Kidney (tissue), 14 donors: Measurements from ENCODE around the gene STK38L. TPM values are rescaled to one million over a fixed set of nuclear protein-coding genes. Genes with fewer than 3 reads are reported as not detected.

Experiments used
- DNase-seq, 5 donors: peaks; one replicate each; pipeline ENCODE4 v3.0.0-alpha.2; 2013 to 2020
- FAIRE-seq: peaks from 2 replicates; lab custom pipeline; 2012; peaks lifted over from hg19 to GRCh38; lab: Jason Lieb, UNC
- H3K27ac ChIP-seq, 2 donors: one replicate each; pipeline ENCODE4 v1.7.0; 2013; ENCODE audit warnings: low read depth in 2 of 2, low read length in 2 of 2, inconsistent platforms in 1 of 2
- H3K27me3 ChIP-seq: one replicate; pipeline ENCODE4 v1.7.1; 2013; ENCODE audit warnings: low read length, inconsistent platforms; ENCODE audit not compliant: control insufficient read depth, insufficient read depth
- H3K36me3 ChIP-seq, 3 donors: one replicate each; pipeline versions ENCODE4 v1.7.0 to v1.7.1; 2013; ENCODE audit warnings: low read length in 3 of 3, control low read depth in 1 of 3, inconsistent platforms in 1 of 3; ENCODE audit not compliant: insufficient read depth in 3 of 3, control insufficient read depth in 2 of 3
- H3K4me1 ChIP-seq, 3 donors: one replicate each; pipeline versions ENCODE4 v1.7.0 to v1.7.1; 2013; ENCODE audit warnings: low read length in 3 of 3, inconsistent platforms in 1 of 3, low read depth in 1 of 3; ENCODE audit not compliant: control insufficient read depth in 2 of 3, insufficient read depth in 2 of 3
- H3K4me3 ChIP-seq, 3 donors: one replicate each; pipeline versions ENCODE4 v1.7.0 to v1.8.1; 2013; ENCODE audit warnings: low read length in 3 of 3, control low read depth in 1 of 3, inconsistent platforms in 1 of 3
- H3K9ac ChIP-seq, 3 donors: one replicate each; pipeline versions ENCODE4 v1.7.0 to v1.7.1; 2013; ENCODE audit warnings: low read length in 3 of 3, control low read depth in 1 of 3, inconsistent platforms in 1 of 3
- H3K9me3 ChIP-seq, 3 donors: one replicate each; pipeline versions ENCODE4 v1.7.0 to v1.7.1; 2013; ENCODE audit warnings: low read length in 3 of 3, control low read depth in 1 of 3, inconsistent platforms in 1 of 3; ENCODE audit not compliant: control insufficient read depth in 2 of 3, insufficient read depth in 1 of 3
- intact Hi-C: fragments of 100-400 bp; cut with DNase I; formaldehyde crosslinking; loops from one replicate; pipeline ENCODE4 v1.11.1; 2022
- polyA plus RNA-seq: library from polyadenylated mRNA; stranded (reverse); fragments of 350-450 nt; fragmentation: Illumina TruSeq; extraction: RNeasy Lipid Tissue Mini Kit (QIAGEN cat#74804); gene quantifications from one replicate; pipeline ENCODE4 v1.2.3, GENCODE V29; 2014; ENCODE audit warnings: low read depth, low replicate concordance; ENCODE audit not compliant: insufficient read depth
- total RNA-seq: library from RNA; stranded (reverse); fragmentation: NEBNext Ultra II Directional; extraction: Animal tissue kit (Norgen Biotek cat#: 25700); gene quantifications from one replicate; pipeline ENCODE4 v1.2.1, GENCODE V29; 2021
- TF ChIP-seq, protein P1 (sequence below): IDR thresholded peaks from 3 replicates; pipeline ENCODE4 v1.5.1; 2012; ENCODE audit warnings: mild to moderate bottlenecking, moderate library complexity, borderline replicate concordance; ENCODE audit not compliant: insufficient read depth; ENCODE audit errors: extremely low read depth
- donor health status: control.
- donor health status: control.
- donor health status: control.
- donor health status: control.
- donor health status: control.
- donor health status: DM: yes; HTN: yes; CAD: no.
- donor health status: Normal renal cell carcinoma (clear cell type).

The STK38L gene
- total and polyA plus RNA-seq, 2 donors from 2014 or later = 5.2 to 43.6 TPM

- TF ChIP-seq, protein P1, sequence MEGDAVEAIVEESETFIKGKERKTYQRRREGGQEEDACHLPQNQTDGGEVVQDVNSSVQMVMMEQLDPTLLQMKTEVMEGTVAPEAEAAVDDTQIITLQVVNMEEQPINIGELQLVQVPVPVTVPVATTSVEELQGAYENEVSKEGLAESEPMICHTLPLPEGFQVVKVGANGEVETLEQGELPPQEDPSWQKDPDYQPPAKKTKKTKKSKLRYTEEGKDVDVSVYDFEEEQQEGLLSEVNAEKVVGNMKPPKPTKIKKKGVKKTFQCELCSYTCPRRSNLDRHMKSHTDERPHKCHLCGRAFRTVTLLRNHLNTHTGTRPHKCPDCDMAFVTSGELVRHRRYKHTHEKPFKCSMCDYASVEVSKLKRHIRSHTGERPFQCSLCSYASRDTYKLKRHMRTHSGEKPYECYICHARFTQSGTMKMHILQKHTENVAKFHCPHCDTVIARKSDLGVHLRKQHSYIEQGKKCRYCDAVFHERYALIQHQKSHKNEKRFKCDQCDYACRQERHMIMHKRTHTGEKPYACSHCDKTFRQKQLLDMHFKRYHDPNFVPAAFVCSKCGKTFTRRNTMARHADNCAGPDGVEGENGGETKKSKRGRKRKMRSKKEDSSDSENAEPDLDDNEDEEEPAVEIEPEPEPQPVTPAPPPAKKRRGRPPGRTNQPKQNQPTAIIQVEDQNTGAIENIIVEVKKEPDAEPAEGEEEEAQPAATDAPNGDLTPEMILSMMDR = no peak
- Histone ChIP-seq H3K27ac (peak overlapping the region in 1 of 2 donors; percentile 77), H3K4me3 (no peak overlapping the region), H3K36me3 (no peaks in the 10 kb centered on the region), H3K9me3 (no peaks in the 10 kb centered on the region), H3K4me1 (peaks cover 3 to 7% (median 7%) of the 10 kb centered on the region in 3 donors), H3K27me3 (no peaks in the 10 kb centered on the region), H3K9ac (no peak overlapping the region)
- intact Hi-C loops = no loop called here
- FAIRE-seq (no peak), DNase-seq (no peak)
Observed at GRCh38 chr12:27285403-27285802, 41.3 kb downstream of the STK38L start.

GRCh38 chr12:27289414-27289813, 45.3 kb downstream of the STK38L start:
- no peak overlapping the region for H3K27ac ChIP-seq
- no peak for DNase-seq
- TF ChIP-seq, protein P1 = no peak
- intact Hi-C loops = no loop called here
- no peak overlapping the region for H3K4me3 ChIP-seq
- H3K4me1 ChIP-seq = peaks cover 3 to 38% (median 17%) of the 10 kb centered on the region in 3 donors
- H3K36me3 ChIP-seq = no peaks in the 10 kb centered on the region
- no peak for FAIRE-seq
- H3K27me3 ChIP-seq = no peaks in the 10 kb centered on the region
- no peaks in the 10 kb centered on the region for H3K9me3 ChIP-seq
- H3K9ac ChIP-seq = no peak overlapping the region

- Histone ChIP-seq H3K27ac (peak overlapping the region; percentile 9 to 26), H3K9ac (no peak overlapping the region), H3K9me3 (no peaks in the 10 kb centered on the region), H3K27me3 (no peaks in the 10 kb centered on the region), H3K36me3 (no peaks in the 10 kb centered on the region), H3K4me3 (no peak overlapping the region), H3K4me1 (peaks cover 3 to 38% (median 17%) of the 10 kb centered on the region in 3 donors)
- FAIRE-seq = no peak
- peak in 3 of 5 donors; percentile 38 to 63 (median 53) for DNase-seq
- intact Hi-C loops = no loop called here
- TF ChIP-seq, protein P1 = no peak
Observed at GRCh38 chr12:27290501-27291168, 46.5 kb downstream of the STK38L start.
